H9 (cell line): Measurements from ENCODE around the gene IL25. TPM values are rescaled to one million over a fixed set of nuclear protein-coding genes. Genes with fewer than 3 reads are reported as not detected.

Experiments
- DNase-seq: peaks from one replicate; pipeline ENCODE4 v3.0.0-alpha.2; 2017
- H2AFZ ChIP-seq: one replicate; pipeline ENCODE4 v1.6.1; 2013; ENCODE audit warnings: mild to moderate bottlenecking, low read length, control low read depth, moderate library complexity
- H2AK5ac ChIP-seq: 2 replicates; pipeline ENCODE4 v1.6.1; 2013; ENCODE audit warnings: low read length, control low read depth, mixed read lengths; ENCODE audit not compliant: insufficient read length
- H2BK120ac ChIP-seq: one replicate; pipeline ENCODE4 v1.6.1; 2013; ENCODE audit warnings: low read depth, mild to moderate bottlenecking, low read length, control low read depth, inconsistent platforms; ENCODE audit not compliant: poor library complexity, severe bottlenecking
- H2BK12ac ChIP-seq: 2 replicates; pipeline ENCODE4 v1.6.1; 2013; ENCODE audit warnings: low read length, control low read depth, mixed read lengths, low read depth; ENCODE audit not compliant: insufficient read length
- H2BK15ac ChIP-seq: 2 replicates; pipeline ENCODE4 v1.6.1; 2013; ENCODE audit warnings: low read depth, low read length, control low read depth
- H2BK20ac ChIP-seq: one replicate; pipeline ENCODE4 v1.6.1; 2013; ENCODE audit warnings: low read depth, mild to moderate bottlenecking, low read length, control low read depth, inconsistent platforms; ENCODE audit not compliant: poor library complexity, severe bottlenecking
- H2BK5ac ChIP-seq: 2 replicates; pipeline ENCODE4 v1.6.1; 2013; ENCODE audit warnings: low read length, control low read depth, mixed read lengths; ENCODE audit not compliant: insufficient read length
- H3K14ac ChIP-seq: 2 replicates; pipeline ENCODE4 v1.6.1; 2013; ENCODE audit warnings: low read length, control low read depth; ENCODE audit not compliant: insufficient read depth
- H3K18ac ChIP-seq: 2 replicates; pipeline ENCODE4 v1.6.1; 2013; ENCODE audit warnings: low read depth, mild to moderate bottlenecking, mixed read lengths, low read length, control low read depth; ENCODE audit not compliant: insufficient read length
- H3K23ac ChIP-seq: 2 replicates; pipeline ENCODE4 v1.6.1; 2013; ENCODE audit warnings: low read length, control low read depth, mixed read lengths, low read depth; ENCODE audit not compliant: insufficient read length
- H3K23me2 ChIP-seq: 2 replicates; pipeline ENCODE4 v1.6.1; 2013; ENCODE audit warnings: low read depth, mild to moderate bottlenecking, mixed read lengths, low read length, control low read depth; ENCODE audit not compliant: insufficient read length, poor library complexity, severe bottlenecking
- H3K27ac ChIP-seq: 2 replicates; pipeline ENCODE4 v1.5.1; 2013; ENCODE audit warnings: low read length, control low read depth, mixed read lengths, low read depth; ENCODE audit not compliant: insufficient read length
- H3K27me3 ChIP-seq: 2 replicates; pipeline ENCODE4 v1.6.1; 2013; ENCODE audit warnings: low read length, control low read depth, inconsistent platforms; ENCODE audit not compliant: insufficient read depth
- H3K4ac ChIP-seq: 2 replicates; pipeline ENCODE4 v1.6.1; 2013; ENCODE audit warnings: low read depth, mild to moderate bottlenecking, control low read depth, inconsistent platforms, low read length, moderate library complexity
- H3K4me1 ChIP-seq: 2 replicates; pipeline ENCODE4 v1.6.1; 2013; ENCODE audit warnings: low read length, control low read depth, inconsistent platforms; ENCODE audit not compliant: insufficient read depth
- H3K4me2 ChIP-seq: 2 replicates; pipeline ENCODE4 v1.6.1; 2013; ENCODE audit warnings: low read length, control low read depth, mixed read lengths; ENCODE audit not compliant: insufficient read length, insufficient read depth
- H3K56ac ChIP-seq: 2 replicates; pipeline ENCODE4 v1.6.1; 2013; ENCODE audit warnings: low read depth, mild to moderate bottlenecking, mixed read lengths, low read length, control low read depth; ENCODE audit not compliant: insufficient read length
- H3K79me1 ChIP-seq: 2 replicates; pipeline ENCODE4 v1.6.1; 2013; ENCODE audit warnings: low read depth, mild to moderate bottlenecking, moderate library complexity, low read length, control low read depth, inconsistent platforms; ENCODE audit not compliant: insufficient read depth, poor library complexity, severe bottlenecking
- H3K79me2 ChIP-seq: 2 replicates; pipeline ENCODE4 v1.6.1; 2013; ENCODE audit warnings: low read length, control low read depth, inconsistent platforms; ENCODE audit not compliant: insufficient read depth
- H3K9ac ChIP-seq: 2 replicates; pipeline ENCODE4 v1.6.1; 2013; ENCODE audit warnings: low read length, control low read depth, mixed read lengths; ENCODE audit not compliant: insufficient read length; ENCODE audit errors: extremely low read depth
- H3K9me3 ChIP-seq: one replicate; pipeline ENCODE4 v1.6.1; 2013; ENCODE audit warnings: low read depth, low read length, inconsistent platforms; ENCODE audit not compliant: control insufficient read depth
- H3T11ph ChIP-seq: one replicate; pipeline ENCODE4 v1.6.1; 2013; ENCODE audit warnings: mild to moderate bottlenecking, low read length, control low read depth, inconsistent platforms
- H4K20me1 ChIP-seq: one replicate; pipeline ENCODE4 v1.6.1; 2013; ENCODE audit not compliant: control insufficient read depth, insufficient read length, insufficient read depth
- H4K5ac ChIP-seq: 2 replicates; pipeline ENCODE4 v1.6.1; 2013; ENCODE audit warnings: low read depth, mild to moderate bottlenecking, mixed read lengths, low read length, control low read depth; ENCODE audit not compliant: insufficient read length
- H4K8ac ChIP-seq: replicated peaks from 2 replicates; pipeline ENCODE4 v1.6.1; 2013; ENCODE audit warnings: low read length, control low read depth, mixed read lengths, low read depth; ENCODE audit not compliant: insufficient read length
- H4K91ac ChIP-seq: 2 replicates; pipeline ENCODE4 v1.6.1; 2013; ENCODE audit warnings: low read depth, mild to moderate bottlenecking, moderate library complexity, mixed read lengths, low read length, control low read depth; ENCODE audit not compliant: insufficient read length
- H3K27ac Mint-ChIP-seq, 3 experiments: 2 replicates in 2 of 3; 3 replicates in 1 of 3; pipeline ENCODE4 v1.8.0; 2020 to 2021; ENCODE audit warnings: mixed read lengths in 3 of 3, mild to moderate bottlenecking in 1 of 3, moderate library complexity in 1 of 3
- H3K27me3 Mint-ChIP-seq: 2 replicates; pipeline ENCODE4 v1.8.0; 2021; ENCODE audit warnings: low read depth, mild to moderate bottlenecking, moderate library complexity, mixed read lengths
- H3K36me3 Mint-ChIP-seq, 3 experiments: 2 replicates in 2 of 3; 3 replicates in 1 of 3; pipeline ENCODE4 v1.8.0; 2020 to 2021; ENCODE audit warnings: low read depth in 3 of 3, mixed read lengths in 3 of 3; ENCODE audit not compliant: insufficient read depth in 1 of 3
- H3K4me1 Mint-ChIP-seq, 2 experiments: 2 replicates each; pipeline ENCODE4 v1.8.0; 2020; ENCODE audit warnings: mixed read lengths in 2 of 2
- H3K4me3 Mint-ChIP-seq, 2 experiments: 2 replicates in 1 of 2; 3 replicates in 1 of 2; pipeline ENCODE4 v1.8.0; 2020 to 2021; ENCODE audit warnings: mild to moderate bottlenecking in 2 of 2, mixed read lengths in 2 of 2, moderate library complexity in 1 of 2
- H3K9me3 Mint-ChIP-seq, 2 experiments: 2 replicates in 1 of 2; 3 replicates in 1 of 2; pipeline ENCODE4 v1.8.0; 2020; ENCODE audit warnings: mild to moderate bottlenecking in 2 of 2, mixed read lengths in 2 of 2, moderate library complexity in 1 of 2
- WGBS: extraction: QIAGEN DNeasy Blood & Tissue Kit; methylation state at CpG from one replicate; pipeline ENCODE4 v1.1.7; 2013; ENCODE audit warnings: missing lambda C conversion rate, low lambda C conversion rate, mixed read lengths; ENCODE audit not compliant: insufficient read length; ENCODE audit errors: extremely low coverage; 5-methylcytosine and 5-hydroxymethylcytosine counted together
- total RNA-seq: library from RNA; stranded (reverse); gene quantifications from 2 replicates; pipeline ENCODE4 v1.2.1, GENCODE V29; 2021
- TF ChIP-seq, protein P1 (sequence below): fragments of 200-600 bp; sonication (generic); conservative IDR thresholded peaks from 3 replicates; pipeline ENCODE4 v1.8.0; 2021; ENCODE audit warnings: antibody characterized with exemption, mild to moderate bottlenecking

The IL25 gene
- total RNA-seq, 1 experiment from 2014 or later, result not detected

DNA sequence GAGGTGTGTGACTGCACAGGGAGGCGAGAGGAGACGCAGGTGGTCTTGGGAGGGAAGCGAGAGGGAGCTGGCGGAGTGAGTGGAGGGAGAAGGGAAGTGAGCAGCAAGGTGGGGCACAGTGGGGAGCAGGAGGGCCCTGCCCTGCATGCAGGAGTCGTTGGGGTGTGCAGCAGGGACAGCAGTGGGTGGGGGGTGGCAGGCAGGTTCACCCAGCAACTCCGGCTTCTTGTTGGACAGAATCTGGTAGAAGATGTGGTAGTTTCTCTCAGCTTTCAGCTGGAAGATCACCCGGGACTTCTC lies 30.5 kb downstream of the IL25 start:
- Mint-ChIP-seq H3K4me3 (no peak overlapping the region; a peak in 1 of 5 replicates), H3K9me3 (no peaks in the 10 kb centered on the region), H3K36me3 (no peaks in the 10 kb centered on the region), H3K4me1 (peaks cover 11 to 15% of the 10 kb centered on the region in 2 experiments), H3K27ac (no peak overlapping the region; a peak in 1 of 7 replicates), H3K27me3 (peaks cover 57% of the 10 kb centered on the region)
- no peak overlapping the region for H3K27ac ChIP-seq
- H2AK5ac ChIP-seq, result no peak overlapping the region
- no peaks in the 10 kb centered on the region for H4K20me1 ChIP-seq
- no peak overlapping the region for H3K4me2 ChIP-seq
- no peak overlapping the region for H2BK20ac ChIP-seq
- TF ChIP-seq, protein P1, sequence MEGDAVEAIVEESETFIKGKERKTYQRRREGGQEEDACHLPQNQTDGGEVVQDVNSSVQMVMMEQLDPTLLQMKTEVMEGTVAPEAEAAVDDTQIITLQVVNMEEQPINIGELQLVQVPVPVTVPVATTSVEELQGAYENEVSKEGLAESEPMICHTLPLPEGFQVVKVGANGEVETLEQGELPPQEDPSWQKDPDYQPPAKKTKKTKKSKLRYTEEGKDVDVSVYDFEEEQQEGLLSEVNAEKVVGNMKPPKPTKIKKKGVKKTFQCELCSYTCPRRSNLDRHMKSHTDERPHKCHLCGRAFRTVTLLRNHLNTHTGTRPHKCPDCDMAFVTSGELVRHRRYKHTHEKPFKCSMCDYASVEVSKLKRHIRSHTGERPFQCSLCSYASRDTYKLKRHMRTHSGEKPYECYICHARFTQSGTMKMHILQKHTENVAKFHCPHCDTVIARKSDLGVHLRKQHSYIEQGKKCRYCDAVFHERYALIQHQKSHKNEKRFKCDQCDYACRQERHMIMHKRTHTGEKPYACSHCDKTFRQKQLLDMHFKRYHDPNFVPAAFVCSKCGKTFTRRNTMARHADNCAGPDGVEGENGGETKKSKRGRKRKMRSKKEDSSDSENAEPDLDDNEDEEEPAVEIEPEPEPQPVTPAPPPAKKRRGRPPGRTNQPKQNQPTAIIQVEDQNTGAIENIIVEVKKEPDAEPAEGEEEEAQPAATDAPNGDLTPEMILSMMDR, result no peak
- H3K18ac ChIP-seq, result no peak overlapping the region
- H3K4me1 ChIP-seq, result no peaks in the 10 kb centered on the region
- H4K8ac ChIP-seq, result no peak overlapping the region
- H3K14ac ChIP-seq, result no peak overlapping the region; the same call in 1 of the 2 replicates
- H3K27me3 ChIP-seq, result no peaks in the 10 kb centered on the region
- H3K79me2 ChIP-seq, result no peaks in the 10 kb centered on the region
- DNase-seq, result no peak
- no peak overlapping the region for H3K4ac ChIP-seq
- H3K23me2 ChIP-seq, result no peaks in the 10 kb centered on the region
- H3T11ph ChIP-seq, result no peak overlapping the region
- WGBS, result no CpG with 5 or more reads among the region's 7 CpGs
- H3K79me1 ChIP-seq, result no peaks in the 10 kb centered on the region
- H3K23ac ChIP-seq, result no peak overlapping the region
- no peak overlapping the region for H3K56ac ChIP-seq
- no peak overlapping the region for H4K5ac ChIP-seq
- H3K9ac ChIP-seq, result no peak overlapping the region
- H2BK120ac ChIP-seq, result no peak overlapping the region
- H4K91ac ChIP-seq, result no peak overlapping the region
- no peak overlapping the region for H2BK15ac ChIP-seq
- no peak overlapping the region for H2BK5ac ChIP-seq
- H3K9me3 ChIP-seq, result no peaks in the 10 kb centered on the region
- H2AFZ ChIP-seq, result no peak overlapping the region
- no peak overlapping the region for H2BK12ac ChIP-seq
